Measurements from ENCODE around the gene ALG6.

Gene ALG6

DNA sequence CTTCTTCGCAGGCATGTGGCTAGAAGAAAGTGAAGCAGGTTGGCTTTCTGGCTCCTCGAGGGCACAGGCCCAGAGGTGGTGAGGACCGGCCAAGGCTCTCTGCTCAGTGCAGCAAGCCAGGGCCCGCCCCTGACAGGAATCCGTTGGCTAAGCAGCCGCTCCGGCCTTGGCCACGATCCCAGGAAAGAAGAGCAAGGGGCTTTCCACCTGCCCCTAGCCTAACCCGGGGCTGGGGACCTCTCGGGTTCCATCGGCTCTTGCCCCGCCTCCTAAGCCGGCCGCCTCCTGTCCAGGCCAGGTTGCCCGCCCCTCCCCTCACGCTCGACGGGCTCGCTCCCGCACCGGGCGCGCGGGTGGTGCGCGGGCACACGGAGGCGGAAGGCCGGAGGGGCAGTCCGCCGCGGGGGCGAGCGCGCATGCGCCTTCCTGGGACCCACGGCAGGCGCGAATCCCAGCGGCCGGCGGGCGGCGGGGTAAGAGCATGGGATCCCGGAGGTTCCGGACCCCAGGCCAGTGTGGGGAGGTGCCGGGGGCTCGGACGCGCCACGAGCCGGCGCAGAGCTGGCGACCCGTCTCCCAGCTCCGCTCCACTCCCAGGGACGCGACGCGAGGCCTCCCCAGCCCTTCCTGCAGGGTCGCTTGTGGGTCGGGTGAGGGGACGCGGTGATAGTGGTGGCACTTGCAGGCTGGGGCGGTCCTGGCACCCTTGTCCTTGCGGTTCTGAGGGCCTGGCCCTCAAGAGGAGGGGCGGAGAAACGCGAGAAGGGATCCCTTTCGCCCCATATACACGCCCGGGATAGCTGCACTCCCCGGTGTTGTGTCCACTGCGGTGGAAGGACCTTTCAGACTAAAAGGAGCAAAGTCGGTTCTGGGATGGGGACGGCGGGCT is at the start of gene ALG6:
Gene ALG6 (plus strand): TSS at position 413 of the 889 bp plus-strand sequence. CDS start 3,351 bp downstream, outside the sequence.
- ATAC-seq: peak; percentile 92
- TF ChIP-seq ZNF565 (CRISPR knock-in tag; conservative IDR thresholded peaks at IDR 0.05; ENCODE audit: low read depth) (no peak; the same call in 1 of the 2 replicates), ZNF8 (CRISPR knock-in tag; IDR thresholded peaks at IDR 0.05) (no peak), PPARA (CRISPR knock-in tag; IDR thresholded peaks at IDR 0.05; ENCODE audit: borderline replicate concordance) (0 out of 2 replicates have a peak, but pooled peaks have one; percentile 80), TOX (CRISPR knock-in tag; IDR thresholded peaks at IDR 0.05; ENCODE audit: borderline replicate concordance) (no peak), GLIS3 (CRISPR knock-in tag; IDR thresholded peaks at IDR 0.05) (no peak), ZNF70 (CRISPR knock-in tag; IDR thresholded peaks at IDR 0.05) (no peak), ZC3H10 (CRISPR knock-in tag; IDR thresholded peaks at IDR 0.05) (no peak; the same call in 1 of the 2 replicates), OSR1 (CRISPR knock-in tag; IDR thresholded peaks at IDR 0.05) (no peak), BACH2 (CRISPR knock-in tag; IDR thresholded peaks at IDR 0.05; ENCODE audit: borderline replicate concordance) (no peak), POU6F1 (CRISPR knock-in tag; IDR thresholded peaks at IDR 0.05; ENCODE audit: borderline replicate concordance, low read depth) (no peak), ZFP30 (CRISPR knock-in tag; IDR thresholded peaks at IDR 0.05) (no peak), ESRRG (CRISPR knock-in tag; IDR thresholded peaks at IDR 0.05) (no peak), CREB5 (CRISPR knock-in tag; IDR thresholded peaks at IDR 0.05; ENCODE audit: low read depth) (no peak), CSDC2 (CRISPR knock-in tag; IDR thresholded peaks at IDR 0.05) (peak; percentile 95), ARNTL (CRISPR knock-in tag; IDR thresholded peaks at IDR 0.05; ENCODE audit: borderline replicate concordance, low read depth) (no peak), ISL1 (CRISPR knock-in tag; IDR thresholded peaks at IDR 0.05) (peak; percentile 31), TCF4 (CRISPR knock-in tag; IDR thresholded peaks at IDR 0.05; ENCODE audit: borderline replicate concordance) (no peak), SNAI2 (CRISPR knock-in tag; IDR thresholded peaks at IDR 0.05) (peak; percentile 96), RARB (CRISPR knock-in tag; IDR thresholded peaks at IDR 0.05) (no peak), CSRNP3 (CRISPR knock-in tag; IDR thresholded peaks at IDR 0.05) (no peak), ZFP3 (CRISPR knock-in tag; IDR thresholded peaks at IDR 0.05) (peak; percentile 86)
- TF ChIP-seq, protein P1, sequence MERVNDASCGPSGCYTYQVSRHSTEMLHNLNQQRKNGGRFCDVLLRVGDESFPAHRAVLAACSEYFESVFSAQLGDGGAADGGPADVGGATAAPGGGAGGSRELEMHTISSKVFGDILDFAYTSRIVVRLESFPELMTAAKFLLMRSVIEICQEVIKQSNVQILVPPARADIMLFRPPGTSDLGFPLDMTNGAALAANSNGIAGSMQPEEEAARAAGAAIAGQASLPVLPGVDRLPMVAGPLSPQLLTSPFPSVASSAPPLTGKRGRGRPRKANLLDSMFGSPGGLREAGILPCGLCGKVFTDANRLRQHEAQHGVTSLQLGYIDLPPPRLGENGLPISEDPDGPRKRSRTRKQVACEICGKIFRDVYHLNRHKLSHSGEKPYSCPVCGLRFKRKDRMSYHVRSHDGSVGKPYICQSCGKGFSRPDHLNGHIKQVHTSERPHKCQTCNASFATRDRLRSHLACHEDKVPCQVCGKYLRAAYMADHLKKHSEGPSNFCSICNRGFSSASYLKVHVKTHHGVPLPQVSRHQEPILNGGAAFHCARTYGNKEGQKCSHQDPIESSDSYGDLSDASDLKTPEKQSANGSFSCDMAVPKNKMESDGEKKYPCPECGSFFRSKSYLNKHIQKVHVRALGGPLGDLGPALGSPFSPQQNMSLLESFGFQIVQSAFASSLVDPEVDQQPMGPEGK (CRISPR knock-in tag; IDR thresholded peaks at IDR 0.05; ENCODE audit: borderline replicate concordance): no peak
- TF ChIP-seq, protein P2, sequence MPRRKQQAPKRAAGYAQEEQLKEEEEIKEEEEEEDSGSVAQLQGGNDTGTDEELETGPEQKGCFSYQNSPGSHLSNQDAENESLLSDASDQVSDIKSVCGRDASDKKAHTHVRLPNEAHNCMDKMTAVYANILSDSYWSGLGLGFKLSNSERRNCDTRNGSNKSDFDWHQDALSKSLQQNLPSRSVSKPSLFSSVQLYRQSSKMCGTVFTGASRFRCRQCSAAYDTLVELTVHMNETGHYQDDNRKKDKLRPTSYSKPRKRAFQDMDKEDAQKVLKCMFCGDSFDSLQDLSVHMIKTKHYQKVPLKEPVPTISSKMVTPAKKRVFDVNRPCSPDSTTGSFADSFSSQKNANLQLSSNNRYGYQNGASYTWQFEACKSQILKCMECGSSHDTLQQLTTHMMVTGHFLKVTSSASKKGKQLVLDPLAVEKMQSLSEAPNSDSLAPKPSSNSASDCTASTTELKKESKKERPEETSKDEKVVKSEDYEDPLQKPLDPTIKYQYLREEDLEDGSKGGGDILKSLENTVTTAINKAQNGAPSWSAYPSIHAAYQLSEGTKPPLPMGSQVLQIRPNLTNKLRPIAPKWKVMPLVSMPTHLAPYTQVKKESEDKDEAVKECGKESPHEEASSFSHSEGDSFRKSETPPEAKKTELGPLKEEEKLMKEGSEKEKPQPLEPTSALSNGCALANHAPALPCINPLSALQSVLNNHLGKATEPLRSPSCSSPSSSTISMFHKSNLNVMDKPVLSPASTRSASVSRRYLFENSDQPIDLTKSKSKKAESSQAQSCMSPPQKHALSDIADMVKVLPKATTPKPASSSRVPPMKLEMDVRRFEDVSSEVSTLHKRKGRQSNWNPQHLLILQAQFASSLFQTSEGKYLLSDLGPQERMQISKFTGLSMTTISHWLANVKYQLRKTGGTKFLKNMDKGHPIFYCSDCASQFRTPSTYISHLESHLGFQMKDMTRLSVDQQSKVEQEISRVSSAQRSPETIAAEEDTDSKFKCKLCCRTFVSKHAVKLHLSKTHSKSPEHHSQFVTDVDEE (CRISPR knock-in tag; IDR thresholded peaks at IDR 0.05): peak; percentile 99

- ATAC-seq: peak; percentile 5
- TF ChIP-seq TCF4 (CRISPR knock-in tag; IDR thresholded peaks at IDR 0.05; ENCODE audit: borderline replicate concordance) (no peak), TOX (CRISPR knock-in tag; IDR thresholded peaks at IDR 0.05; ENCODE audit: borderline replicate concordance) (no peak), PPARA (CRISPR knock-in tag; IDR thresholded peaks at IDR 0.05; ENCODE audit: borderline replicate concordance) (no peak), OSR1 (CRISPR knock-in tag; IDR thresholded peaks at IDR 0.05) (no peak), CREB5 (CRISPR knock-in tag; IDR thresholded peaks at IDR 0.05; ENCODE audit: low read depth) (no peak), ARNTL (CRISPR knock-in tag; IDR thresholded peaks at IDR 0.05; ENCODE audit: borderline replicate concordance, low read depth) (no peak), ISL1 (CRISPR knock-in tag; IDR thresholded peaks at IDR 0.05) (no peak), SNAI2 (CRISPR knock-in tag; IDR thresholded peaks at IDR 0.05) (no peak)
- TF ChIP-seq, protein P2 (CRISPR knock-in tag; IDR thresholded peaks at IDR 0.05): no peak
These were observed 49.6 kb upstream of the ALG6 start for GRCh38 chr1:63317817-63318152.

Data from SK-N-SH treated with all-trans-retinoic acid at 6 μM for 48 hours (cell line).